A673 (cell line): ENCODE measurements around the gene LHX1.

Source experiments
- CTCF ChIP-seq: fragments of 300-800, 200-600 bp; sonication (generic); conservative IDR thresholded peaks from 2 replicates; pipeline ENCODE4 v1.5.1; 2017; ENCODE audit warnings: low read depth, mild to moderate bottlenecking, antibody characterized with exemption, low read length, moderate library complexity, mixed read lengths
- EZH2 ChIP-seq: fragments of 200-600 bp; sonication (generic); IDR thresholded peaks from 2 replicates; pipeline ENCODE4 v1.6.1; 2017; ENCODE audit warnings: borderline replicate concordance, low read depth, mild to moderate bottlenecking, mixed read lengths, antibody characterized with exemption, low read length; ENCODE audit not compliant: poor library complexity, severe bottlenecking

DNA sequence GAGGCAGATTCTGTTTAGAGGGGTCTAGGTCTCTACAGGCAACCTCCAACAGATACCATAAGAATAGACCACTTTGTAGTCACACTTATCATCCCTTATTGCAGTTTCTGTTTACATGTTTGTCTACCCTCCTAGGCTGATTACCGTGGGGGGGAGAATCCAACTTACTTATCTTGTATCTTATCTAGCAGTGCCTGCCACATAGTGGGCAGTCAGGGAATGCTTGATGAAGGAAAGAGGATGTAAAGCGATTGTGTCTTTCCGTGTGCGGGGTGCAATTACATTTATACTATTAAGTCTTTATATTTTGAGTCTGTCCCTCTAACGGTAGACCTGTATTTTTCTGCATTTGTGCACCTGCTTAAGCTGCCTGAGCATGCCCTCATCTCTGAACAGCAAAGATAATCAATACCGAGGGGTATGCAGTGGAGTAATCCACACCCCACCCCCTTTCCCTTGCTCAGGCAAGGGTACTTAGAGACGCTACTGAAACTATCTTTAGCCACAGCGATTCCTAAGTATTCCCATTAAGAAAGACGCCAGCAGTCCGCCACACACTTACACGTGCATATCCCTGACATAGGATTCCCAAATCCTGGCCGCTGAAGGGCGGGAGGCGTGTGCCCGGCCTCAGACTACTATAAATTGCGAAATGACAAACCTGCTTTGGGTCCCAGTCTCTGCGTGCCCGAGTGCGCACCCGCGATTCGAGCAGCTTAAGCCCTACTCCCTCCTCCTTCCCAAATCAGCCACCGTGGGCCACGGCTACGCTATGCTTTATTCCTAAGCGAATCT lies 10.8 kb downstream of the LHX1 start:
- TF ChIP-seq CTCF, result no peak
- TF ChIP-seq EZH2, result peak; percentile 17
